HG02970 (cell line): ENCODE results near the gene MANBA.
"Not testable (repeated sequence)": the region's sequence is repeated elsewhere in the genome, so short reads cannot be mapped to it uniquely, and the experiment has no call there.

ENCODE experiments used
- ATAC-seq: cut with Tn5 transposase; IDR thresholded peaks from one replicate; pipeline ENCODE4 v1.9.1; 2021; ENCODE audit warnings: mild to moderate bottlenecking, moderate library complexity, moderate number of reproducible peaks; ENCODE audit not compliant: unreplicated experiment, low FRiP score

Gene MANBA

GRCh38 chr4:102772738-102773340 is 12.1 kb upstream of the MANBA start:
- ATAC-seq = no peak

DNA sequence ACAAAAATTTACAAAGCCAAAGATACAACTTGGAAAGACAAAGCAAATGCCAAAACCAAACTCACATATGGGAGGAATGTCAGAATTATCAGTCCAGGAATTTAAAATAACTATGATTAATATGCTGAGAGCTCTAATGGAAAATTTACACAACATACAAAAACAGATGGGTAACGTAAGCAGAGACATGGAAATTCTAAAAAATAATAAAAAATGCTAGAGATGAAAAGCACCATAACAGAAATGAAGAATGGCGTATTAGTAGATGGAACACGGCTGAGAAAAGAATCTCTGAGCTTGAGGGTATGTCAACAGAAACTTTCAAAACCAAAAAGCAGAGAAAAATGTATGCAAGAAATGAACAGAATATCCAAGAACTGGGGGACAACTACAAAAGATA is 4.1 kb upstream of the MANBA start:
- ATAC-seq = no peak

- no peak for ATAC-seq
Observed at GRCh38 chr4:102761906-102762305, 1.1 kb upstream of the MANBA start.

DNA sequence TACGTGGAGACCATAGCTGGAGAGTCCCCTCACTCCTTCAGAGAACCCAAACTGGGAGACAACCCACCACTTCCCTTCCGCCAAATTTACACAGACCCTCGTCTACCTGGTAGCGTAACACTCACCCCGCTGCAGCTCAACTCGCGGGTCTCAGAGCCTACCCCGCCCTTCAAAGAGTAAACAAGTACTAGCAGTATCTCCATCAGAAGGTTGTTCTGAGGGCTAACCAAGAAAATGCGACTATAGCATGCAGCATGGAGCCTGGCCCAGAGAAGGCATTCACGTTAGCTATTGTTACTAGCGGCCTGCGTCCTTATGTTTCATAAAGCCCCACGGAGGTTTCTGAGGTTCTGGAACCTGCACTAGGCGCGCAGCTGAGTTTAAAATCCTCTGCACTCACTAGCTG is 531 bp upstream of the MANBA start:
- ATAC-seq = no peak

DNA sequence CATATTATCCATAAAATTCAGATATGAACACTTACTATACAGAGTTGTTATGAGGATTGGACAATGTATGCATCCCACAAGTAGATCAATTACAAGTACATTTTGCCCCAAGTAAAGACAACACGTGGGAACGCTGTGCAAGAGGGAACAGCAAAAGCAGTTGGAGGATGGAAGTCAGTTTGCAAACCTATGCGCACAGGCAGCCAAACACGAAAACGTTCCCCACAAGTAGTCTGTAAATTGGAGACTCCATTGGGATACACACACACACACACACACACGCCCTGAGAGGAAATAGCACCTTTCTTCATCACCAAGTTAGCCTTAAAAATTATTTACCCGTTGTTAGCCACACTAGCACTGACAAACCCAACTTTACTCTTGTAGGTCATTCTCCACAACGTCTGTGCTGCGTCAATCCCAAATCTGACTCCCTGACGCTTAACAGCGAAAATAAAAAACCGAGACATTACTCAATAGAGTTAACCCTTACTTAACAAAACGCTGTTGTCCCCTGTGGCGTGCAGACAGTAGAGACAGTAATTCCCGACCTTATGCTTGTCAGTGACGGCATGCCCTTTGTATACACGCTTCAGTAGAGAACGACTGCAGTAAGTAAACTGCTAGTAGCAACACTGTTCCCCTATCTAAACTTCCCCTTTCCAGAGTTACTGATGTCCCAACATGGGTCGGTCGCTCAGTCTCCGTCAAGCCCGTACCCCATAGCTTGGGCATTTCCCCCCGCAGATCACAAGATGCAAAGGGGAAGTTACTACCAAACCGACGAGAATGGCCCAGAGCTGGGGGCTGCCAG is 730 bp downstream of the MANBA start:
- ATAC-seq = peak; percentile 48

- no peak for ATAC-seq
Observed at GRCh38 chr4:102758241-102759160, 2.3 kb downstream of the MANBA start.

- ATAC-seq = no peak
Observed at GRCh38 chr4:102757681-102758080, 3.1 kb downstream of the MANBA start.

- ATAC-seq = no peak
Observed at GRCh38 chr4:102754044-102754443, 6.7 kb downstream of the MANBA start.

DNA sequence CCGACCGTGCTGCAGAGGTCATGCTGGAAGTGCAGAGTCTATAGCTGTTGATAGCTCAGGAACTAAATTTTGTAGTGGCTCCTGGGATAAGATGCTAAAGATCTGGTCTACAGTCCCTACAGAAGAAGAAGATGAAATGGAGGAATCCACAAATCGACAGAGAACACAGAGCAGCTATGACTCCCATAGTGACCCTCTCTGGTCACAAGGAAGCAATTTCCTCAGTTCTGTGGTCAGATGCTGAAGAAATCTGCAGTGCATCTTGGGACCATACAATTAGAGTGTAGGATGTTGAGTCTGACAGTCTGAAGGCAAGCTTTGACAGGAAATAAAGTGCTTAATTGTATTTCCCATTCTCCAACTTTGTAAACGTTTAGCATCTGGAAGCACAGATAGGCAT is 8.8 kb downstream of the MANBA start:
- ATAC-seq = no peak

DNA sequence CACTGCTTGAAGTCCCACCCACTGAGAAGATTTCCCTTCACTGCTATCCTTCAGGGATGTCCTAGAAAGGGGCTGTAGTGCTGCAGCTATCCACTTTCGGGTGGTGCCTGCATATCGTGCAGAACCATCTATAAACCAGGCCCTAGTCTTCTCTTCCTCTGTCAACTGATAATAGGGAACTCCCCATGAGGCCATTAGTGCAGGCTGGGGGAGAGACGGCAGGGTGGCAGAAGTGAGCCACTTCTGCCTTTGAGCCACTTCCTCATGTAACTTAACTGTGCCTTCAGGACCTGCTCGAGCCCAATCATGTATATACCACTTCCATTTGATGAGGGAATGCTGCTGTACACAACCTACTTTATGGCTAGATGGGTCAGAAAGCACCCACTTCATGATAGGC is 17.4 kb downstream of the MANBA start:
- ATAC-seq = not testable (repeated sequence)

- not testable (repeated sequence) for ATAC-seq
Observed at GRCh38 chr4:102738802-102739201, 22.0 kb downstream of the MANBA start.

DNA sequence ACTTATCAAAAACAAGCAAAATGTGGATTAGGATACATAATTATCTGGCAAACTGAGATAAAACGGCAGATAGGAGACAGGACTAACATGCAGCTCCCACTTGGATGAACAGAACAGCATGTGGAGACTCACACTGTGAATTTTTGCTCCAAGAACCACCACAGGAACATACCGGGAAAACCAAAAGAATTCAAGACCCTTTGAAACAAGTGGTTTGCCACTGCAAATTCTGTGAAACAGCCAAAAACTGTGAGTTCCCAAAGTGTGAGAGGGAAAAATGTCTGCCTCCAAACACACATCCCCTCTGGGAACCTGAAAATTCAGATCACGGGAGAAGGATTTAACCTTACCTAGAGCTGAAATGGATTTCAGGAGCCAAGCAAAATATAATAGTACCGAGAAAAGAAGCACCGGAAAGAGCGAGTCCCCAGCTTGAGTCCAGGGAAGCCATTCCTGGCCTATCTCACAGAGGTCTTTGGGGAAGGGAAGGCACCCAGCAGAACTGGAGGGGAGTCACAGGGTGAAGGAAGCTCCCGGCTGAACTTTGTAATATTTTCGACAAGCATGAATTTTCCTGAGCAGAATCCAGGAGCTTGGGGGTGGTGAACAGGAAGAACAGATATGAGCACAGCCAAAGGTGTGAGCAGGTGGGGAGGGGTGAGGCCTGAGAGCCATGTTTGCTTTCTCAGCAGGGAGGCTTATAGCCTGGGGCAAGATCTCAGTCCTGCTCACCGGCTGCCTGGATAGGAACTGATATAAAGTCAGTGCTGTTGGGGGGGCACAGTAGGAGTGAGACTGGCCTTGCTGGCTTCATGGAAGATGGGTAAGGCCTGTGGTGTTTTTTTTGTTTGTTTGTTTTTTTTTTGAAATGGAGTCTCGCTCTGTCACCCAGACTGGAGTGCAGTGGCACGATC is 23.9 kb downstream of the MANBA start:
- ATAC-seq = no peak

DNA sequence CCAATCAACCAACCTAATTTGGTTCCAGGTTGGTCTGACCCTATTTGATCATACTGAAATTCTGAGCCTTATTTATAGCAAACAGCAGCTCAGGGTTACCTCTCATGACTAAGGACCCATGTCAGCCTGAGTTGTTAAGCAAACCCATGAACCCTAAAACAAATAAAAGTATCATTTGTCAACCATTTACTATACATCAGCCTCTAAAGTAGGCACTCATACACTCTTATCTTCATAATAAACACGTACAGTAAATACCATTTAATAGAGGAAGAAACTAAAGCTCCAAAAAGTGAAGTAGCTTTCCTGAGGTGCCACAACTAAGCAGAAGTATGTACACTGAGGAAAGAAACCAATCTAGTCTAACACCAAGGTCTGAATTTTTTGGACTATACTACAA is 25.2 kb downstream of the MANBA start:
- no peak for ATAC-seq

GRCh38 chr4:102734591-102735385 is 26.0 kb downstream of the MANBA start:
- peak; percentile 89 for ATAC-seq

GRCh38 chr4:102734116-102734515 is 26.7 kb downstream of the MANBA start:
- no peak for ATAC-seq

- ATAC-seq = no peak
Observed at GRCh38 chr4:102733084-102733483, 27.7 kb downstream of the MANBA start.

- ATAC-seq = no peak
Observed at GRCh38 chr4:102732678-102733077, 28.1 kb downstream of the MANBA start.

DNA sequence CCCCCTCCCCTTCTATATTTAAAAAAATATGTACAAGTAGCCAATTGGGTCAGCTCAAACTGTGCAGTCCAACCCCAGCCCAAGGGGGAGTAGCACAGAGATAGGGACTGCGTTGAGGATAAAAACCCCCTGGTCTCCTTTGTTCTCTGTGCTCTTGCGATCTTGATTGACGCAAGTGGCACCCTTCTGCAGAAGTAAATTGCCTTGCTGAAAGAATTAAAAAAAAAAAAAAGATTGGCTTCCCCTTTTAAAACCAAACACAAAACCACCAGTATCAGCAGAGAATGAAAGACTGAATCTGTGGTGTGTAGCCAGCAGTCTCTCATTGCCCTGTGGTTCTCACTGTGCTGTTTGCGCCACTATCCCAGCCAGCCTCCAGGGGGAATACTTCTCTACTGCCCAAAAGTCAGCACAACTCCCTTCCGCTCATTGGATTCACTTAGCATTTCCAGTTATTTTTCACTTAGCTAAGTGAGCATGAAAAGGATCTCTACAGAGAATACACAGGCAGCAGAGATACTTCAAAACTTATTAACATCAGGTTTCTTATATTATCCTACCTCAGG is 29.7 kb downstream of the MANBA start:
- ATAC-seq = no peak

- not testable (repeated sequence) for ATAC-seq
Observed at GRCh38 chr4:102729486-102729885, 31.3 kb downstream of the MANBA start.
